MCF 10A (cell line): Measurements from ENCODE around the gene OR4S1. TPM values are rescaled to one million over a fixed set of nuclear protein-coding genes. Genes with fewer than 3 reads are reported as not detected.

Source experiments
- Bru-seq: library from RNA; stranded (reverse); fragments of 400-500 nt; gene quantifications from one replicate; lab custom pipeline; 2021; lab: Mats Ljungman, UMichigan
- BruChase-seq, 2 experiments: library from RNA; stranded (reverse); fragments of 400-500 nt; gene quantifications; one replicate each; lab custom pipeline; 2021; lab: Mats Ljungman, UMichigan
- BruUV-seq: library from RNA; stranded (reverse); fragments of 400-500 nt; replicated peaks from 2 replicates; lab custom pipeline; 2021; lab: Mats Ljungman, UMichigan
- CTCF ChIA-PET: fragments of 300-600 bp; sonication (Branson Sonifier 250); formaldehyde crosslinking; extraction: SDS; loops from one replicate; lab custom pipeline; 2021; ENCODE audit warnings: antibody characterized with exemption, inconsistent platforms; lab: Yijun Ruan, JAX
- POLR2A ChIA-PET: fragments of 300-600, 350-650 bp; sonication (Branson Sonifier 250); formaldehyde crosslinking; extraction: SDS; loops from one replicate; lab custom pipeline; 2020; ENCODE audit warnings: antibody characterized with exemption, inconsistent platforms; lab: Yijun Ruan, JAX
- DNase-seq: peaks from one replicate; pipeline ENCODE4 v3.0.0-alpha.2; 2018; ENCODE audit not compliant: unreplicated experiment
- H3K27ac Mint-ChIP-seq: one replicate; pipeline ENCODE4 v1.8.0; 2022; ENCODE audit warnings: mild to moderate bottlenecking, low read depth, mixed read lengths; ENCODE audit not compliant: unreplicated experiment
- H3K27me3 Mint-ChIP-seq: one replicate; pipeline ENCODE4 v1.8.0; 2022; ENCODE audit warnings: mixed read lengths; ENCODE audit not compliant: insufficient read depth, unreplicated experiment
- H3K36me3 Mint-ChIP-seq: one replicate; pipeline ENCODE4 v1.8.0; 2022; ENCODE audit warnings: mild to moderate bottlenecking, moderate library complexity, mixed read lengths; ENCODE audit not compliant: insufficient read depth, unreplicated experiment
- H3K4me1 Mint-ChIP-seq: one replicate; pipeline ENCODE4 v1.8.0; 2022; ENCODE audit warnings: mixed read lengths; ENCODE audit not compliant: insufficient read depth, unreplicated experiment
- H3K4me3 Mint-ChIP-seq: one replicate; pipeline ENCODE4 v1.8.0; 2022; ENCODE audit warnings: mild to moderate bottlenecking, moderate library complexity, mixed read lengths; ENCODE audit not compliant: unreplicated experiment
- H3K9me3 Mint-ChIP-seq: one replicate; pipeline ENCODE4 v1.8.0; 2022; ENCODE audit warnings: mixed read lengths; ENCODE audit not compliant: unreplicated experiment
- CTCF ChIP-seq: fragments of 200-600 bp; IDR thresholded peaks from one replicate; pipeline ENCODE4 v1.8.0; 2022; ENCODE audit warnings: antibody characterized with exemption, mild to moderate bottlenecking; ENCODE audit not compliant: unreplicated experiment
- intact Hi-C: fragments of 100-400 bp; cut with micrococcal nuclease; formaldehyde crosslinking; loops from 2 replicates; pipeline ENCODE4 v1.14.1; 2022
- long read RNA-seq: library from polyadenylated mRNA; stranded (forward); transcript quantifications from one replicate; pipeline ENCODE4 v2.0.0, GENCODE V29; 2022
- total RNA-seq: library from RNA; stranded (reverse); gene quantifications from 2 replicates; pipeline ENCODE4 v1.2.3, GENCODE V29; 2022

Gene OR4S1, protein sequence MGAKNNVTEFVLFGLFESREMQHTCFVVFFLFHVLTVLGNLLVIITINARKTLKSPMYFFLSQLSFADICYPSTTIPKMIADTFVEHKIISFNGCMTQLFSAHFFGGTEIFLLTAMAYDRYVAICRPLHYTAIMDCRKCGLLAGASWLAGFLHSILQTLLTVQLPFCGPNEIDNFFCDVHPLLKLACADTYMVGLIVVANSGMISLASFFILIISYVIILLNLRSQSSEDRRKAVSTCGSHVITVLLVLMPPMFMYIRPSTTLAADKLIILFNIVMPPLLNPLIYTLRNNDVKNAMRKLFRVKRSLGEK
- total RNA-seq (not detected in 2 replicates), Bru-seq, nascent RNA (not detected), BruChase-seq, experiment 1, labeled RNA remaining after a 6-hour chase (not detected), BruChase-seq, experiment 2, labeled RNA remaining after a 2-hour chase (not detected)
- long read RNA-seq, result 0 reads

DNA sequence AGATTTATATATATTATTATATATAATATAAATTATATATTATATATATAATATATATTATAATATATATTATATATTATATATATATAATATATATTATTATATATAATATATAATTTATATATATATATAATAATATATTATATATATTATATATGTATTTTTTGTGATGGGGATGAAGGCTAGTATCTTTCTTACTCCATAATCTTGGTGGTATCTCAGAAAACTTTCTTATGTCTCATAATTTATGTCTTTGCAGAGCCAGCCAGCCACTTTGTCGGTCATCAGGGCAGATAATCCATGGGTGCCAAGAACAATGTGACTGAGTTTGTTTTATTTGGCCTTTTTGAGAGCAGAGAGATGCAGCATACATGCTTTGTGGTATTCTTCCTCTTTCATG lies at the start of gene OR4S1:
OR4S1 (plus strand) TSS at position 301 of the 400 bp plus-strand sequence; CDS start at position 301, 0 bp downstream.
- intact Hi-C loops, result loop anchor here (2.0 to 5.0 kb wide), 3 partner anchors 133 to 1221 kb away; no protein-coding TSS in a partner anchor
- no TSS peak for BruUV-seq

GRCh38 chr11:48261600-48261999 lies 44.4 kb upstream of the OR4S1 start:
- Mint-ChIP-seq H3K27ac (no peak overlapping the region), H3K36me3 (no peaks in the 10 kb centered on the region), H3K9me3 (peaks cover 11% of the 10 kb centered on the region), H3K27me3 (no peaks in the 10 kb centered on the region), H3K4me1 (no peaks in the 10 kb centered on the region), H3K4me3 (no peak overlapping the region)
- no peak for TF ChIP-seq CTCF
- ChIA-PET CTCF (interaction anchor here (0.6 kb wide), 1 partner anchor 87 kb away, joined by 3 read pairs; no protein-coding TSS in a partner anchor), POLR2A (no interaction called here)
- intact Hi-C loops, result no loop called here
- BruUV-seq, result no TSS peak
- no peak for DNase-seq

More for the DNA sequence above, at the start of gene OR4S1:
- ChIA-PET CTCF (no interaction called here), POLR2A (no interaction called here)
- no peak for TF ChIP-seq CTCF
- H3K4me3 Mint-ChIP-seq, result no peak within 1 kb of the TSS
- H3K27ac Mint-ChIP-seq, result no peak within 1 kb of the TSS
- H3K4me1 Mint-ChIP-seq, result no peaks in the 10 kb centered on the region
- no peaks in the 10 kb centered on the region for H3K36me3 Mint-ChIP-seq
- H3K27me3 Mint-ChIP-seq, result no peaks in the 10 kb centered on the region
- no peaks in the 10 kb centered on the region for H3K9me3 Mint-ChIP-seq
- no peak for DNase-seq

GRCh38 chr11:48263423-48263911 lies 42.6 kb upstream of the OR4S1 start, which contains the start of gene OR4X1:
Gene OR4X1 (plus strand): TSS chr11:48263861. CDS start chr11:48263861, 0 bp downstream.
- no peak for DNase-seq
- intact Hi-C loops, result no loop called here
- POLR2A ChIA-PET, result interaction anchor here (1.2 kb wide), 1 partner anchor 25 kb away, joined by 3 read pairs; no protein-coding TSS in a partner anchor

More at GRCh38 chr11:48263423-48263911, 42.6 kb upstream of the OR4S1 start, which contains the start of gene OR4X1:
- Mint-ChIP-seq H3K4me3 (no peak within 1 kb of the TSS), H3K4me1 (no peaks in the 10 kb centered on the region), H3K27ac (no peak within 1 kb of the TSS), H3K27me3 (no peaks in the 10 kb centered on the region), H3K9me3 (peaks cover 11% of the 10 kb centered on the region), H3K36me3 (no peaks in the 10 kb centered on the region)
- TF ChIP-seq CTCF, result no peak
- no TSS peak for BruUV-seq
- CTCF ChIA-PET, result interaction anchor here (0.8 kb wide), 1 partner anchor 19 kb away, joined by 3 read pairs; no protein-coding TSS in a partner anchor
